ENCODE measurements around the gene PCDHB11. TPM values are rescaled to one million over a fixed set of nuclear protein-coding genes. Genes with fewer than 3 reads are reported as not detected.
"Not testable (repeated sequence)": the region's sequence is repeated elsewhere in the genome, so short reads cannot be mapped to it uniquely, and the experiment has no call there.

Gene PCDHB11
- total and polyA plus RNA-seq, 7 donors: 0.08 to 1.8 (median 0.86) TPM

GRCh38 chr5:141155540-141156374, 43.7 kb upstream of the PCDHB11 start:
- no peaks in the 10 kb centered on the region for H3K4me1 ChIP-seq
- H3K27ac ChIP-seq: no peak overlapping the region
- ATAC-seq (no peak), DNase-seq (no peak)
- no peak overlapping the region for H3K4me3 ChIP-seq
- TF ChIP-seq, protein P1, sequence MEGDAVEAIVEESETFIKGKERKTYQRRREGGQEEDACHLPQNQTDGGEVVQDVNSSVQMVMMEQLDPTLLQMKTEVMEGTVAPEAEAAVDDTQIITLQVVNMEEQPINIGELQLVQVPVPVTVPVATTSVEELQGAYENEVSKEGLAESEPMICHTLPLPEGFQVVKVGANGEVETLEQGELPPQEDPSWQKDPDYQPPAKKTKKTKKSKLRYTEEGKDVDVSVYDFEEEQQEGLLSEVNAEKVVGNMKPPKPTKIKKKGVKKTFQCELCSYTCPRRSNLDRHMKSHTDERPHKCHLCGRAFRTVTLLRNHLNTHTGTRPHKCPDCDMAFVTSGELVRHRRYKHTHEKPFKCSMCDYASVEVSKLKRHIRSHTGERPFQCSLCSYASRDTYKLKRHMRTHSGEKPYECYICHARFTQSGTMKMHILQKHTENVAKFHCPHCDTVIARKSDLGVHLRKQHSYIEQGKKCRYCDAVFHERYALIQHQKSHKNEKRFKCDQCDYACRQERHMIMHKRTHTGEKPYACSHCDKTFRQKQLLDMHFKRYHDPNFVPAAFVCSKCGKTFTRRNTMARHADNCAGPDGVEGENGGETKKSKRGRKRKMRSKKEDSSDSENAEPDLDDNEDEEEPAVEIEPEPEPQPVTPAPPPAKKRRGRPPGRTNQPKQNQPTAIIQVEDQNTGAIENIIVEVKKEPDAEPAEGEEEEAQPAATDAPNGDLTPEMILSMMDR (IDR thresholded peaks at IDR 0.05): no peak
- intact Hi-C loops (cut with DNase I): no loop called here
- peaks cover 8% of the 10 kb centered on the region for H3K9me3 ChIP-seq
- WGBS, 3 donors: 24 to 32% (median 29%) methylated on average over 21 of the region's 21 CpGs
- H3K27me3 ChIP-seq (ENCODE audit: insufficient read depth in 3 of 3, low read length in 2 of 3): peaks cover 3 to 21% (median 13%) of the 10 kb centered on the region in 3 donors
- no peaks in the 10 kb centered on the region for H3K36me3 ChIP-seq (ENCODE audit: insufficient read depth in 1 of 2, low read depth in 1 of 2)

DNA sequence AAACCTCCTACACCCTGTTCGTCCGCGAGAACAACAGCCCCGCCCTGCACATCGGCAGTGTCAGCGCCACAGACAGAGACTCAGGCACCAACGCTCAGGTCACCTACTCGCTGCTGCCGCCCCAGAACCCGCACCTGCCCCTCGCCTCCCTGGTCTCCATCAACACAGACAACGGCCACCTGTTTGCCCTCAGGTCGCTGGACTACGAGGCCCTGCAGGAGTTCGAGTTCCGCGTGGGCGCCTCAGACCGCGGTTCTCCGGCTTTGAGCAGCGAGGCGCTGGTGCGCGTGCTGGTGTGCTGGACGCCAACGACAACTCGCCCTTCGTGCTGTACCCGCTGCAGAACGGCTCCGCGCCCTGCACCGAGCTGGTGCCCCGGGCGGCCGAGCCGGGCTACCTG, 42.1 kb upstream of the PCDHB11 start:
- 27 to 36% (median 35%) methylated on average over 33 to 38 of the region's 38 CpGs for WGBS, 3 donors
- H3K9me3 ChIP-seq; H3K36me3 ChIP-seq (ENCODE audit: insufficient read depth in 1 of 2, low read depth in 1 of 2); intact Hi-C loops (cut with DNase I); H3K4me3 ChIP-seq; H3K27ac ChIP-seq; H3K4me1 ChIP-seq; DNase-seq; ATAC-seq: not testable (repeated sequence)
- peaks cover 3 to 21% (median 9%) of the 10 kb centered on the region in 3 donors for H3K27me3 ChIP-seq (ENCODE audit: insufficient read depth in 3 of 3, low read length in 2 of 3)

- H3K27me3 ChIP-seq (ENCODE audit: insufficient read depth in 3 of 3, low read length in 2 of 3): peaks cover 3 to 21% (median 8%) of the 10 kb centered on the region in 3 donors
- H3K27ac ChIP-seq; ATAC-seq; H3K9me3 ChIP-seq; H3K4me3 ChIP-seq; H3K36me3 ChIP-seq (ENCODE audit: insufficient read depth in 1 of 2, low read depth in 1 of 2); intact Hi-C loops (cut with DNase I); H3K4me1 ChIP-seq; DNase-seq: not testable (repeated sequence)
- WGBS, 3 donors: 23 to 38% (median 36%) methylated on average over 15 to 20 of the region's 28 CpGs
Observed at GRCh38 chr5:141157901-141158300, 41.5 kb upstream of the PCDHB11 start.

DNA sequence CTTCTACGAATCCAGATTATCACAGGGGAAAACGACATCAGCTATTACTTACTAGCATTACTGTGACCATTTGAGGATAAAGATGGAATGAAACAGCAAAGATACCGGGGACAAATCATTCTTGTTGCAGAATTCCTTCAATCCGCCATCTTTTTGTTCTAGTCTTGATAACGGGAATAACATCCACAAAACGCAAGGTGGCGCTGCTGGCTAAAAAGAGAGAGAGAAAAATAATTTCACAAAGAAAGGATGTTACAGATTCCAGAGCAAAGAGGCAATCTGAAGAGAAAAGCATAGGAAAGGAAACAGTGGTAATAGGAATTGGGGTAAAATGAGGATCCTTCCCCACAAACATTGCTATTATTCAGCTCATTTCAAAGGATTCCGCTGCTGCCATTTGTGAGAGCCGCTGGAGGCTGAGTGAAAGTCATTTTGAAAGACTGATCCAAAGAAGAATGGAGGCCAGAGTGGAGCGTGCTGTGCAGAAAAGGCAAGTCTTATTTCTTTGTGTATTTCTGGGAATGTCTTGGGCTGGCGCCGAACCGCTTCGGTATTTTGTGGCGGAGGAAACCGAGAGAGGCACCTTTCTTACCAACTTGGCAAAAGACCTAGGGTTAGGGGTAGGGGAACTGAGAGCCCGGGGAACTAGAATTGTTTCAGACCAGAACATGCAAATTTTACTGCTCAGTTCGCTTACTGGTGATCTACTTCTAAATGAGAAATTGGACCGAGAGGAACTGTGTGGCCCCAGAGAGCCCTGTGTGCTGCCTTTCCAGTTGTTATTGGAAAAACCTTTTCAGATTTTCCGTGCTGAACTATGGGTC, 26.8 kb upstream of the PCDHB11 start, which contains the start of gene PCDHB7:
PCDHB7 (plus strand) TSS at position 264 of the 824 bp plus-strand sequence; CDS start at position 456, 192 bp downstream.
- H3K4me3 ChIP-seq: peak within 1 kb of the TSS; percentile 31
- TF ChIP-seq, protein P1 (IDR thresholded peaks at IDR 0.05): peak; percentile 32
- no peaks in the 10 kb centered on the region for H3K4me1 ChIP-seq
- no peak within 1 kb of the TSS for H3K27ac ChIP-seq
- H3K27me3 ChIP-seq (ENCODE audit: insufficient read depth in 3 of 3, low read length in 2 of 3): peaks cover 0 to 40% (median 7%) of the 10 kb centered on the region in 3 donors
- intact Hi-C loops (cut with DNase I): no loop called here
- 17 to 31% (median 26%) methylated on average over 20 of the region's 20 CpGs for WGBS, 3 donors
- no peaks in the 10 kb centered on the region for H3K36me3 ChIP-seq (ENCODE audit: insufficient read depth in 1 of 2, low read depth in 1 of 2)
- no peak for DNase-seq
- peaks cover 2% of the 10 kb centered on the region for H3K9me3 ChIP-seq
- no peak for ATAC-seq

DNA sequence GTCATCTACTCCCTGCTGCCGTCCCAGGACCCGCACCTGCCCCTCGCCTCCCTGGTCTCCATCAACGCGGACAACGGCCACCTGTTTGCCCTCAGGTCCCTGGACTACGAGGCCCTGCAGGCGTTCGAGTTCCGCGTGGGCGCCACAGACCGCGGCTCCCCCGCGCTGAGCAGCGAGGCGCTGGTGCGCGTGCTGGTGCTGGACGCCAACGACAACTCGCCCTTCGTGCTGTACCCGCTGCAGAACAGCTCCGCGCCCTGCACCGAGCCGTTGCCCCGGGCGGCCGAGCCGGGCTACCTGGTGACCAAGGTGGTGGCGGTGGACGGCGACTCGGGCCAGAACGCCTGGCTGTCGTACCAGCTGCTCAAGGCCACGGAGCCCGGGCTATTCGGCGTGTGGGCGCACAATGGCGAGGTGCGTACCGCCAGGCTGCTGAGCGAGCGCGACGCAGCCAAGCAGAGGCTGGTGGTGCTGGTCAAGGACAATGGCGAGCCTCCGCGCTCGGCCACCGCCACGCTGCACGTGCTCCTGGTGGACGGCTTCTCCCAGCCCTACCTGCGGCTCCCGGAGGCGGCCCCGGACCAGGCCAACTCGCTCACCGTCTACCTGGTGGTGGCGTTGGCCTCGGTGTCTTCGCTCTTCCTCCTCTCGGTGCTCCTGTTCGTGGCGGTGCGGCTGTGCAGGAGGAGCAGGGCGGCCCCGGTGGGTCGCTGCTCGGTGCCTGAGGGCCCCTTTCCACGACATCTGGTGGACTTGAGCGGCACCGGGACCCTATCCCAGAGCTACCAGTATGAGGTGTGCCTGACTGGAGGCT, 24.9 kb upstream of the PCDHB11 start:
- not testable (repeated sequence) for H3K36me3 ChIP-seq (ENCODE audit: insufficient read depth in 1 of 2, low read depth in 1 of 2); H3K4me3 ChIP-seq; ATAC-seq; DNase-seq; H3K4me1 ChIP-seq; H3K27ac ChIP-seq; H3K9me3 ChIP-seq
- intact Hi-C loops (cut with DNase I): loop anchor here in 1 of 2 donors (5.0 kb wide), 1 partner anchor 1152 kb away; no protein-coding TSS in a partner anchor
- WGBS, 3 donors: 32 to 43% (median 39%) methylated on average over 52 to 79 of the region's 79 CpGs
- peaks cover 0 to 43% (median 4%) of the 10 kb centered on the region in 3 donors for H3K27me3 ChIP-seq (ENCODE audit: insufficient read depth in 3 of 3, low read length in 2 of 3)
